Measurements from ENCODE around the gene SORCS2. TPM values are rescaled to one million over a fixed set of nuclear protein-coding genes. Genes with fewer than 3 reads are reported as not detected.

SORCS2 gene
- total RNA-seq, 1 donor from 2014 or later: 13.4 TPM

DNA sequence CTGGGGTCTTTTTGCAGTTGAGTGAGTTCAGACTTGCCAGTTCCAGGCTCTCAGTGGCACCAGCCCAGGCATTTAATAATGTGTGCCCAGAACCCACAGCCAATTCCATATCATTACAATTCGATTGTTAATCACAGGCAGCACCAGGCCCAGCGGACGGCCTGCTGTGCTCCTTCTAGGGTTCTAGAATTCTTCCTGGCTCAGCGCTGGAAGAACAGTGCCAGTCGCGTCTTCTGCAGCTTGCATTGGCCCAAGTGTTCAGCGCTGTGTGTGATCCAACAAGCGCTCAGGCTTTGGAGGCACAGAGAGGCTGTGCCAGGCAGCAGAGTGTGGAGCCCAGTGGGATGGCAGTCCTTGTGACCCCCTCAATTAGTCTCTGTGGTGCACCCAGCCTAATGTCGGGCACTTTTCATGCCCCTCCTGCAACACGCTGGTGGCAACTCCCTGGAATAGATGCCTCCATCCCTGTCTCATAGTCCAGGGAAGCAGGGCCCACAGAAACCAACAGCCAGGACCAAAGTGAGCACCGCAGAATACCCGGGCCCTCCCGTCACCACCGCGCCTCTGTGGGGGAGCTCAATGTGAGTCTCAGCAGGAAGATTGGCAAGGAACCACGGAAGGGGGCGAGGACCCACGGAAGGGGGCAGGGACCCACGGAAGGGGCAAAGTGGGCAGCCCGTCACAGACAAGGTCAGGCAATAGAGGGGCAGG is 554.2 kb downstream of the SORCS2 start:
- Mint-ChIP-seq H3K36me3 (no peaks in the 10 kb centered on the region), H3K27me3 (peaks cover 6% of the 10 kb centered on the region), H3K4me3 (no peak overlapping the region), H3K4me1 (ENCODE audit: unreplicated experiment) (peaks cover 15% of the 10 kb centered on the region), H3K9me3 (no peaks in the 10 kb centered on the region), H3K27ac (peak overlapping the region; percentile 53)
- TF ChIP-seq CTCF (conservative IDR thresholded peaks at IDR 0.05): no peak
- no peak for DNase-seq (ENCODE audit: extremely low spot score, unreplicated experiment)

GRCh38 chr4:7747062-7747385 is 554.7 kb downstream of the SORCS2 start:
- H3K27ac Mint-ChIP-seq: peak overlapping the region; percentile 53
- no peaks in the 10 kb centered on the region for H3K9me3 Mint-ChIP-seq
- peaks cover 15% of the 10 kb centered on the region for H3K4me1 Mint-ChIP-seq (ENCODE audit: unreplicated experiment)
- no peak for DNase-seq (ENCODE audit: extremely low spot score, unreplicated experiment)
- no peaks in the 10 kb centered on the region for H3K36me3 Mint-ChIP-seq
- no peak for TF ChIP-seq CTCF (conservative IDR thresholded peaks at IDR 0.05)
- H3K4me3 Mint-ChIP-seq: no peak overlapping the region
- peaks cover 6% of the 10 kb centered on the region for H3K27me3 Mint-ChIP-seq

DNA sequence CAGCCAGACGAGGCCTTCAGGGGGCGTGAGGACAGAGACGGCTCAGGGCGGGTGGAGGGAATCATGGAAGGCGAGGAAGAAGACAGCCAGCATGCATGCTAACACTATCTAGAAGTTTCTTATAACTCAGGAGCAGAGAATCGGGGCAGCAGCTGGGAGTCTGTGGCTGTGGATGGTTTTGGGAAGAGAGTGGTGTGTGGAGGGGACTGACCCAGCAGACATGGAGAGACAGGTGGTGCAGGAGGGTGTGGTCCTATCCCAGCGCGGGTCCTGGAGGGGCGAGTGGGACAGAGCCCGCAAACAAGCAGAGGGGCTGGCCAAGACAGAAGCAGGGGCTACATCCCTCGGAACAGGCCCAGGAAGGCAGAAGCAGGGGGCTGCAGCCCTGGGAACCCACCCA is 555.2 kb downstream of the SORCS2 start:
- peaks cover 6% of the 10 kb centered on the region for H3K27me3 Mint-ChIP-seq
- peaks cover 15% of the 10 kb centered on the region for H3K4me1 Mint-ChIP-seq (ENCODE audit: unreplicated experiment)
- no peak for TF ChIP-seq CTCF (conservative IDR thresholded peaks at IDR 0.05)
- H3K9me3 Mint-ChIP-seq: no peaks in the 10 kb centered on the region
- no peak overlapping the region for H3K27ac Mint-ChIP-seq
- H3K4me3 Mint-ChIP-seq: no peak overlapping the region
- no peaks in the 10 kb centered on the region for H3K36me3 Mint-ChIP-seq
- no peak for DNase-seq (ENCODE audit: extremely low spot score, unreplicated experiment)

GRCh38 chr4:7750523-7750922 is 558.2 kb downstream of the SORCS2 start:
- Mint-ChIP-seq H3K27me3 (peaks cover 6% of the 10 kb centered on the region), H3K4me1 (ENCODE audit: unreplicated experiment) (peaks cover 15% of the 10 kb centered on the region), H3K27ac (no peak overlapping the region), H3K36me3 (no peaks in the 10 kb centered on the region), H3K4me3 (no peak overlapping the region), H3K9me3 (no peaks in the 10 kb centered on the region)
- TF ChIP-seq CTCF (conservative IDR thresholded peaks at IDR 0.05): no peak
- no peak for DNase-seq (ENCODE audit: extremely low spot score, unreplicated experiment)

DNA sequence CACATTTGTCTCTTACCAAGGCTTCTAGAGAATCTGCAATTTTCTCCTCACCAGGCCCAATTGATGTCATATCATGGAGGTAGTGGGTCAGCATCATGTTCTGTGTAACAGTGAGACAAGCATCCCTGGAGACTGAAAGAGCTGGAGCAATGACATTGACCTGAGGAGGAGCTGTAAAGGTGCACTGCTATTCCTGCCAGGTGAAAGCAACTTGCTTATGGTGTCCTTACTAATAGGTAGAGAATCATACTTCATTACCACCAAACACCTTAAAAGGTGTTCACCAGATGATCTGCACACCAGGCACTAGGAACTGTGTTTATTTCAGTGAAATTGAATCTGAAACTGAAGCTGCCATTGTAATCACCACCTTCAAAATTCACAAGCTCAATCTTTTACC is 558.6 kb downstream of the SORCS2 start:
- H3K9me3 Mint-ChIP-seq: no peaks in the 10 kb centered on the region

More for the DNA sequence above, 558.6 kb downstream of the SORCS2 start:
- no peak overlapping the region for H3K27ac Mint-ChIP-seq
- no peak overlapping the region for H3K4me3 Mint-ChIP-seq
- no peaks in the 10 kb centered on the region for H3K36me3 Mint-ChIP-seq
- H3K4me1 Mint-ChIP-seq (ENCODE audit: unreplicated experiment): peaks cover 15% of the 10 kb centered on the region
- no peak for DNase-seq (ENCODE audit: extremely low spot score, unreplicated experiment)
- H3K27me3 Mint-ChIP-seq: peaks cover 6% of the 10 kb centered on the region
- no peak for TF ChIP-seq CTCF (conservative IDR thresholded peaks at IDR 0.05)
